K562 (cell line): ENCODE data around the gene HES4. TPM values are rescaled to one million over a fixed set of nuclear protein-coding genes. Genes with fewer than 3 reads are reported as not detected.

ENCODE experiments used
- ATAC-seq: fragments of 200-7000 bp; cut with Tn5 transposase; 3 replicates; pipeline ENCODE4 v1.9.1; 2020; ENCODE audit warnings: moderate library complexity
- BruUV-seq: library from RNA; stranded (reverse); fragments of 400-500 nt; replicated peaks from 2 replicates; lab custom pipeline; 2021; lab: Mats Ljungman, UMichigan
- CTCF ChIA-PET: fragments of 300-600 bp; formaldehyde crosslinking; extraction: SDS; loops from one replicate; lab custom pipeline; 2021; ENCODE audit warnings: low intra/inter-chr PET ratio; lab: Yijun Ruan, JAX
- POLR2A ChIA-PET: fragments of 300-600, 350-650 bp; sonication (Branson Sonifier 250); formaldehyde crosslinking; extraction: SDS; loops from one replicate; lab custom pipeline; 2021; ENCODE audit warnings: antibody characterized with exemption, inconsistent platforms; lab: Yijun Ruan, JAX
- DNase-seq, 4 experiments: peaks; one replicate each; pipeline versions ENCODE4 v3.0.0 to v3.0.0-alpha.2; 2011 to 2018; ENCODE audit warnings: low spot score in 3 of 4, mixed read lengths in 3 of 4; ENCODE audit errors: extremely low read depth in 1 of 4
- FAIRE-seq: peaks from 2 replicates; lab custom pipeline; 2011; peaks lifted over from hg19 to GRCh38; lab: Jason Lieb, UNC
- H2AFZ ChIP-seq: 2 replicates; pipeline ENCODE4 v1.6.0; 2011; ENCODE audit warnings: low read depth, low read length, control low read depth, inconsistent platforms
- H3K27ac ChIP-seq: fragments of 200-600 bp; 3 replicates; pipeline ENCODE4 v1.8.0; 2011; ENCODE audit warnings: low read depth, mild to moderate bottlenecking, control low read depth, inconsistent platforms, low read length, moderate library complexity, mixed read lengths; ENCODE audit errors: extremely low read depth
- H3K27me3 ChIP-seq, 2 experiments: fragments of 300-600 bp in 1 of 2; 2 replicates in 1 of 2; 3 replicates in 1 of 2; pipeline versions ENCODE4 v1.6.0 to v1.8.0; 2011; ENCODE audit warnings: inconsistent platforms in 2 of 2, low read length in 2 of 2, mild to moderate bottlenecking in 1 of 2, mixed read lengths in 1 of 2, moderate library complexity in 1 of 2; ENCODE audit not compliant: control insufficient read depth in 2 of 2, insufficient read depth in 2 of 2
- H3K36me3 ChIP-seq: fragments of 300-600 bp; 3 replicates; pipeline ENCODE4 v1.8.0; 2011; ENCODE audit warnings: mild to moderate bottlenecking, low read length, inconsistent platforms; ENCODE audit not compliant: control insufficient read depth, insufficient read depth
- H3K4me1 ChIP-seq, 2 experiments: fragments of 200-600 bp in 1 of 2; replicated peaks in 1 of 2; 2 replicates in 1 of 2; 3 replicates in 1 of 2; pipeline versions ENCODE4 v1.5.1 to v1.8.0; 2011; ENCODE audit warnings: inconsistent platforms in 2 of 2, low read length in 2 of 2, mild to moderate bottlenecking in 1 of 2, mixed read lengths in 1 of 2, moderate library complexity in 1 of 2; ENCODE audit not compliant: control insufficient read depth in 2 of 2, insufficient read depth in 2 of 2
- H3K4me2 ChIP-seq: 2 replicates; pipeline ENCODE4 v1.6.1; 2011; ENCODE audit warnings: low read length, control low read depth, inconsistent platforms, mixed read lengths; ENCODE audit not compliant: insufficient read depth
- H3K4me3 ChIP-seq: fragments of 200-600 bp; sonication (generic), shearing (Covaris generic); 2 replicates; pipeline ENCODE4 v1.5.1; 2016; ENCODE audit warnings: control low read depth, inconsistent platforms
- H3K79me2 ChIP-seq: fragments of 200-600 bp; 3 replicates; pipeline ENCODE4 v1.8.0; 2011; ENCODE audit warnings: low read length, inconsistent platforms; ENCODE audit not compliant: control insufficient read depth, insufficient read depth
- H3K9ac ChIP-seq, 2 experiments: 2 replicates each; pipeline versions ENCODE4 v1.6.0 to v1.6.1; 2011; ENCODE audit warnings: low read depth in 2 of 2, low read length in 2 of 2, control low read depth in 1 of 2, inconsistent platforms in 1 of 2, mild to moderate bottlenecking in 1 of 2, mixed read lengths in 1 of 2; ENCODE audit not compliant: insufficient read depth in 1 of 2
- H3K9me1 ChIP-seq: one replicate; pipeline ENCODE4 v1.6.0; 2011; ENCODE audit warnings: inconsistent platforms, mild to moderate bottlenecking, low read length, moderate library complexity; ENCODE audit not compliant: control insufficient read depth, insufficient read depth
- H3K9me3 ChIP-seq: replicated peaks from 2 replicates; pipeline ENCODE4 v1.5.1; 2011; ENCODE audit warnings: low read depth, low read length, inconsistent platforms; ENCODE audit not compliant: control insufficient read depth, insufficient read depth
- H4K20me1 ChIP-seq: replicated peaks from 2 replicates; pipeline ENCODE4 v1.6.1; 2011; ENCODE audit warnings: low read length, inconsistent platforms, mixed read lengths; ENCODE audit not compliant: control insufficient read depth, insufficient read depth
- ATF1 ChIP-seq, 2 experiments: fragments of 450-650 bp in 1 of 2; IDR thresholded peaks; 2 replicates each; pipeline ENCODE4 v1.6.1; 2016; ENCODE audit warnings: missing compliant biosample characterization in 1 of 2, missing genetic modification characterization in 1 of 2
- CREB3L1 ChIP-seq: fragments of 450-650 bp; IDR thresholded peaks from 2 replicates; pipeline ENCODE4 v1.6.1; 2014; ENCODE audit warnings: low read depth, mild to moderate bottlenecking, moderate library complexity, borderline replicate concordance
- HNRNPLL ChIP-seq: fragments of 200-400 bp; formaldehyde crosslinking; IDR thresholded peaks from 2 replicates; pipeline ENCODE4 v1.6.1; 2017; ENCODE audit warnings: low read length, low read depth, mild to moderate bottlenecking; ENCODE audit not compliant: poor library complexity, severe bottlenecking
- RAD21 ChIP-seq, 2 experiments: fragments of 250-450 bp in 1 of 2; fragments of 450-650 bp in 1 of 2; sonication (Bioruptor Pico) in 1 of 2; formaldehyde crosslinking in 1 of 2; IDR thresholded peaks in 1 of 2; conservative IDR thresholded peaks in 1 of 2; 2 replicates each; pipeline versions ENCODE4 v1.4.0 to v1.8.0; 2020 to 2022; ENCODE audit warnings: mild to moderate bottlenecking in 2 of 2, moderate library complexity in 1 of 2
- RBFOX2 ChIP-seq: fragments of 200-400 bp; formaldehyde crosslinking; IDR thresholded peaks from 2 replicates; pipeline ENCODE4 v1.6.1; 2017; ENCODE audit warnings: low read depth, mild to moderate bottlenecking, low read length, moderate library complexity
- STAG1 ChIP-seq: sonication (generic); formaldehyde crosslinking; IDR thresholded peaks from 2 replicates; pipeline ENCODE4 v1.5.0; 2020; ENCODE audit warnings: missing genetic modification reagents, borderline replicate concordance
- TAF9B ChIP-seq: fragments of 450-650 bp; IDR thresholded peaks from 2 replicates; pipeline ENCODE4 v1.6.1; 2018; ENCODE audit warnings: mild to moderate bottlenecking; ENCODE audit not compliant: partially characterized antibody
- USF2 ChIP-seq: sonication (generic); formaldehyde crosslinking; IDR thresholded peaks from 2 replicates; pipeline ENCODE4 v1.5.0; 2020; ENCODE audit warnings: missing genetic modification reagents
- ZBTB7A ChIP-seq: IDR thresholded peaks from 2 replicates; pipeline ENCODE4 v1.6.1; 2011; ENCODE audit warnings: low read depth, mild to moderate bottlenecking, low read length, moderate library complexity, borderline replicate concordance; ENCODE audit not compliant: control insufficient read depth
- ZNF263 ChIP-seq: sonication (generic); formaldehyde crosslinking; IDR thresholded peaks from 2 replicates; pipeline ENCODE4 v1.8.0; 2022; ENCODE audit warnings: mild to moderate bottlenecking, missing genetic modification reagents, borderline replicate concordance
- ZNF316 ChIP-seq: fragments of 450-650 bp; IDR thresholded peaks from 2 replicates; pipeline ENCODE4 v1.6.1; 2016
- ZNF696 ChIP-seq: fragments of 250-450 bp; sonication (Bioruptor Pico); conservative IDR thresholded peaks from 2 replicates; pipeline ENCODE4 v1.4.0; 2020; ENCODE audit warnings: mild to moderate bottlenecking, moderate library complexity
- WGBS: fragments of 100-300 bp; shearing (Covaris generic); methylation state at CpG from one replicate; pipeline ENCODE4 v1.1.6; 2016; ENCODE audit warnings: low coverage, mixed read lengths; ENCODE audit not compliant: insufficient coverage; ENCODE audit errors: missing lambda C conversion rate; 5-methylcytosine and 5-hydroxymethylcytosine counted together
- in situ Hi-C: fragments of 300-500 bp; cut with MboI; formaldehyde crosslinking; loops from 4 replicates; pipeline ENCODE4 v1.15.0; 2018; ENCODE audit warnings: inconsistent platforms, mixed read lengths
- intact Hi-C: fragments of 100-400 bp; cut with micrococcal nuclease; formaldehyde crosslinking; loops from 2 replicates; pipeline ENCODE4 v1.14.2; 2022
- polyA plus RNA-seq, 8 experiments: library from polyadenylated mRNA; depleted of rRNA in 4 of 8; stranded (reverse) in 5 of 8; unstranded in 3 of 8; fragments of >200 nt; fragmentation: Nextera tagmentation in 2 of 8; fragmentation: Illumina TruSeq in 1 of 8; extraction: Ambion mirVana in 2 of 8; extraction: Trizol in 1 of 8; gene quantifications; 2 replicates each; pipeline versions ENCODE4 v1.2.1 to v1.2.3, GENCODE V29; 2011 to 2014; ENCODE audit warnings: inconsistent platforms in 1 of 8, missing spikeins in 1 of 8
- total RNA-seq, 7 experiments: library from RNA; depleted of rRNA in 6 of 7; stranded (reverse); fragments of >200 nt in 6 of 7; fragmentation: Illumina TruSeq in 2 of 7; extraction: Trizol in 2 of 7; gene quantifications; 2 replicates each; pipeline versions ENCODE4 v1.2.1 to v1.2.3, GENCODE V29; 2011 to 2021; ENCODE audit warnings: low replicate concordance in 1 of 7

The HES4 gene
- total and polyA plus RNA-seq, 9 of the 15 experiments (the other 6 are each of a cell fraction or from before 2014, with no cell fraction given), result 0.21 to 43.7 (median 5.3) TPM; not detected in 2

GRCh38 chr1:1014799-1015681 is 15.1 kb upstream of the HES4 start (continued):
- TF ChIP-seq CREB3L1, result no peak

GRCh38 chr1:1013922-1014648 is 14.2 kb upstream of the HES4 start:
- ATAC-seq (peak; percentile 57), FAIRE-seq (no peak), DNase-seq (no peak)
- Histone ChIP-seq H3K4me1 (peaks cover 12 to 37% of the 10 kb centered on the region in 2 experiments), H4K20me1 (no peaks in the 10 kb centered on the region), H3K79me2 (no peaks in the 10 kb centered on the region), H2AFZ (peak overlapping the region; percentile 96), H3K9ac (peak overlapping the region; percentile 70 to 95), H3K9me1 (no peaks in the 10 kb centered on the region), H3K27me3 (no peaks in the 10 kb centered on the region), H3K27ac (peak overlapping the region; percentile 83), H3K4me2 (peak overlapping the region; percentile 96), H3K36me3 (no peaks in the 10 kb centered on the region), H3K9me3 (no peaks in the 10 kb centered on the region), H3K4me3 (peak overlapping the region; percentile 50)
- intact Hi-C loops (no loop called here), in situ Hi-C loops (no loop called here)
- ChIA-PET CTCF (no interaction called here), POLR2A (interaction anchor here (0.5 to 2.3 kb wide), 9 partner anchors 8 to 722 kb away, joined by 3 to 16 read pairs (median 4); no protein-coding TSS in a partner anchor)
- WGBS, result 56% methylated on average over 40 of the region's 41 CpGs
- no TSS peak for BruUV-seq
- peak; percentile 54 for TF ChIP-seq ZNF263
- no peak; the same call in 1 of the 2 replicates for TF ChIP-seq ZBTB7A
- 0 out of 2 replicates have a peak, but pooled peaks have one; percentile 1 for TF ChIP-seq USF2 (CRISPR knock-in tag)
- no peak for TF ChIP-seq HNRNPLL
- TF ChIP-seq STAG1 (CRISPR knock-in tag), result no peak
- peak; percentile 51; the same call in 1 of the 2 replicates for TF ChIP-seq ZNF316
- 0 out of 2 replicates have a peak, but pooled peaks have one; percentile 1 for TF ChIP-seq ATF1 (CRISPR knock-in tag; IDR thresholded peaks at IDR 0.05)
- TF ChIP-seq ATF1 (tag; IDR thresholded peaks at IDR 0.05), result no peak
- peak; percentile 44; the same call in 1 of the 2 replicates for TF ChIP-seq RBFOX2
- no peak; a peak in 1 of 4 replicates for TF ChIP-seq RAD21 (CRISPR knock-in tag; conservative IDR thresholded peaks at IDR 0.05 in 1 of 2, IDR thresholded peaks at IDR 0.05 in 1 of 2)
- TF ChIP-seq TAF9B, result no peak
- 0 out of 2 replicates have a peak, but pooled peaks have one; percentile 24 for TF ChIP-seq ZNF696 (CRISPR knock-in tag)
